NCI-H774 (cell line): ENCODE results near the gene LIFR.
"Not testable (repeated sequence)": the region's sequence is repeated elsewhere in the genome, so short reads cannot be mapped to it uniquely, and the experiment has no call there.

ENCODE experiments used
- DNase-seq: peaks from one replicate; lab custom pipeline; 2025; lab: John Stamatoyannopoulos, UW

The LIFR gene, protein sequence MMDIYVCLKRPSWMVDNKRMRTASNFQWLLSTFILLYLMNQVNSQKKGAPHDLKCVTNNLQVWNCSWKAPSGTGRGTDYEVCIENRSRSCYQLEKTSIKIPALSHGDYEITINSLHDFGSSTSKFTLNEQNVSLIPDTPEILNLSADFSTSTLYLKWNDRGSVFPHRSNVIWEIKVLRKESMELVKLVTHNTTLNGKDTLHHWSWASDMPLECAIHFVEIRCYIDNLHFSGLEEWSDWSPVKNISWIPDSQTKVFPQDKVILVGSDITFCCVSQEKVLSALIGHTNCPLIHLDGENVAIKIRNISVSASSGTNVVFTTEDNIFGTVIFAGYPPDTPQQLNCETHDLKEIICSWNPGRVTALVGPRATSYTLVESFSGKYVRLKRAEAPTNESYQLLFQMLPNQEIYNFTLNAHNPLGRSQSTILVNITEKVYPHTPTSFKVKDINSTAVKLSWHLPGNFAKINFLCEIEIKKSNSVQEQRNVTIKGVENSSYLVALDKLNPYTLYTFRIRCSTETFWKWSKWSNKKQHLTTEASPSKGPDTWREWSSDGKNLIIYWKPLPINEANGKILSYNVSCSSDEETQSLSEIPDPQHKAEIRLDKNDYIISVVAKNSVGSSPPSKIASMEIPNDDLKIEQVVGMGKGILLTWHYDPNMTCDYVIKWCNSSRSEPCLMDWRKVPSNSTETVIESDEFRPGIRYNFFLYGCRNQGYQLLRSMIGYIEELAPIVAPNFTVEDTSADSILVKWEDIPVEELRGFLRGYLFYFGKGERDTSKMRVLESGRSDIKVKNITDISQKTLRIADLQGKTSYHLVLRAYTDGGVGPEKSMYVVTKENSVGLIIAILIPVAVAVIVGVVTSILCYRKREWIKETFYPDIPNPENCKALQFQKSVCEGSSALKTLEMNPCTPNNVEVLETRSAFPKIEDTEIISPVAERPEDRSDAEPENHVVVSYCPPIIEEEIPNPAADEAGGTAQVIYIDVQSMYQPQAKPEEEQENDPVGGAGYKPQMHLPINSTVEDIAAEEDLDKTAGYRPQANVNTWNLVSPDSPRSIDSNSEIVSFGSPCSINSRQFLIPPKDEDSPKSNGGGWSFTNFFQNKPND

DNA sequence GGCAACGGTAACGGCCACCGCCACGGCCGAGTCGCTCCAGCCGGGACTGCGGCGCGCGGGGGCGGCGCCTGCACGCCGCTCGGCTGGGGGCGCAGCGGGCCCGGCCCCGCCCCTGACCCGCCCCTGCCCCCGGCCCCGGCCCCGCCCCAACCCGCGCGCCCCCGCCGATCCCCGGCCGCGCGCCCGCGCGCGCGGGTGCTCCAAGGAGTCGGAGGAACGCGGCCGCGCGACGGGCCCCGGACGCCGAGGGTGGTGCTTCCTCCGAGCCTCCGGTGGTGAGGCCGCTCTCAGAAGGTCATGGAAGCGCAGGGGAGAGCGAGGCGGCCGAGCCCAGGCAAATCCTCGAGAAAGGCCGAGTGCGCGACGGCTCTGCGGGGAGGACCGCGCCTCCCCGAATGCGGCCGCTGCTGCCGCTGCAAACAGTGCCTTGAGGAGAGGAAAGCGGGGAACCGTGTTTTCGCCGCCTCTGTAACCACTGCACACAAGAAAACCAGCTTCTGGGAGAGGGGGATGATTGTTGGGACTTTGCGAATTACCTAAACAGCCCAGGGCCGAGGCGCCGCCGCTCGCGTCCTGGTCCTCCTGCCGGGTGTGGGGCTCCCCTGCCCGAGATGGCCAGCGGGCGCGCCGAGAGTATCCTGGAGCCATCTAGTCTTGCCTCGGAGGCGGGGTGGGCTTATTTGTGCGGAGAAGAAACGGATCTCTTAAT lies at the start of gene LIFR:
Gene LIFR (minus strand): TSS at position 48 of the 709 bp plus-strand sequence. CDS start 25,999 bp downstream, outside the sequence.
- DNase-seq = peak; percentile 86

DNA sequence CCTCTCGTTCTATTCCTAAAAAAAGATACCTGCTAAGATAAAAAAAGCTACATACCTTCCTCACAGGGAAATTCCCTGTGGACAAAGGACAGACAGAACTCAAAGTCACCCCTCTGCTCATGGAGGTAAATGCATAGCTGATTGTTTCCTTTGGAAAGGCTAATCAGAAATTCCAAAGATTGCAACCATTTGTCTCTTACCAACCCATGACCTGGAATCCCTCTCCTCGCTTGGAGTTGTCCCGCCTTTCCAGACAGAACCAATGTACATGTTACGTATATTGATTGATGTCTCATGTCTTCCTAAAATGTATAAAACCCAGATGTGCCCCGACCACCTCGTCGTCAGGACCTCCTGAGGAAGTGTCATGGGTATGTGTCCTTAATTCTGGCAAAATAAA lies 49.2 kb upstream of the LIFR start:
- DNase-seq = no peak

DNA sequence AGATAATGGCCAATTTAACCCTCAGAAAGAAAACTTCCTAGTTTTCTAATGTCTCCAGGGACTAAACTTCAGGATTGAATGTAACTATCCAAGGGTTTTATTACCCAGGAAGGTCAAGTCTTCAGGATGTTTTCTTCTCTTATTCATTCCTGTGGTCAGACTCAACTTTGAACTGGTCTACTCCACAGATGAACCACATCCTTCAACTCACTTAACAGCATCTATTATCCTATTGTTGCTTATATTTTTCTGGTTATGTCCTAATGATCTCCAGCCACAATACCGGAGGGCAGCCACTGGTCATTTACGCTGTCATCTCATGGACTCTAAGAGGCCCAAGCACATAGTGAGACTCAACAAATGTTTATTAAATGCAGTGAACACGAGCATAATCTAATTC lies 47.2 kb upstream of the LIFR start:
- no peak for DNase-seq

DNA sequence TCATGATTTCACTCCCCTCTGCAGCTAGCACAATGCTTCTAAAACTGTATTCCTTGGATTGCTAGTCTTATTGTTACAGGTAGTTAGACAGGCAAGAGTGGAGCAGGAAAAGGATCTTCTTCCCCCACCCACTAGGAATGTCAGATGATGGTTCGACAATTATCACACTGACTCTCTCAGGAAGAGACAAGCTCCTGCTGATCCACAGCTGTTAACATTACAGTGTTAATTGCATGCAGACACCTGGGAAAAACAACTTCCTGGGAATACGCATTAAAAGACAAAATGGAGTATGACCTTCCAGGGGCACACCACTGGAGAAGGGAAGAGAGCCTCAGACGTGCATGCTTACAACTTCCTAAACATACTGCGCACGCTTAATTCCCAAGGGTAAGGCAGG lies 46.2 kb upstream of the LIFR start:
- DNase-seq = no peak

DNA sequence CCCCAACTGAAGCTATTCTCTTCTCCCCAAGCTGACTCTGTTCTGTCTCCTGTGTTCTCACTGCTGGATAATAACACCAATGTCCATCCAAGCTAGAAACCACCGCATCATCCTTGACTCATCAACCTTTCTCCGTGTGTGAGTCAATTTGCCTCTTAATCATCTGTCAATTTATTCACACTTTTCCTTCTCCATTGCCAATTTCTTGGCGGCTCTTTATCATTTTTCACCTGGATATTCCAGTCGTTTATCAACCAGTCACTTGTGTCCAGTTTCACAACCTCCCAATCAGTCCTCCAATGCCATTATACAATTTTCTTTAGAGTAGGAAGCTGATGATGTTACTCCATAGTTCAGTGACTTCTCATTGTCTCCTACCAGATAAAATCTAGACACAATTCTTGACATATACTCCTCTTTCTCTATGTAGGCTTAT lies 45.4 kb upstream of the LIFR start:
- no peak for DNase-seq

DNA sequence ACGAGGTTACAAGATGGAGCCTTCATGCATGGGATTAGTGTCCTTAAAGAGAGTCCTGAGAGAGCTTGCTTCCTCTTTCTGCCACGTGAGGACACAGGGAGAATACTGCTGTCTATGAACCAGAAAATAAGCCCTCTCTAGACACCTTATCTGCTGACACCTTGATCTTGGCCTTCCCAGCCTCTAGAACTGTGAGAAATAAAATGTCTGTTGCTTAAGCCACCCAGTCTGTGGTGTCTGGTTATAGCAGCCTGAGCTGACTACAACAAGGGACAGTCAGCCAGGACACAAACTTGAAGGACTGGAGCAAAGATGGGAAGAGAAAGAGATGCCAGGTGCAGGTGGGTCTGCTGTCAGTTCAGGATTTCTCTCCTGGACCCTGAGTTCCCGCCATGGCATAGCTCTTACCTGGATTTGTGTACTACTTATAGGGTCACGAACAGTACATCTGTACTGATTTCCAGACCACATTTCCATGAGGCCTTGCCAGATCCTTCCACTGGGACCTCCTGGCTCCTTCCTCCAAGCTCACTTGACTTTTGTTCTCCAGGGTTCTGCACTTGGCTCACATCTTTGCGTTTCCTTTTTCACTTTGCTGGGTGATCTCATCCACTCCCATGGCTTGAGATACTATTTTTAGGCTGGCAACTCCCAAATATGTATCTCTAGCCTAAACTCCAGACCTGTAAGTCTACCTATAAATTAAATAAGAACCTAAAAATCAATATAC lies 44.9 kb upstream of the LIFR start:
- DNase-seq = no peak

DNA sequence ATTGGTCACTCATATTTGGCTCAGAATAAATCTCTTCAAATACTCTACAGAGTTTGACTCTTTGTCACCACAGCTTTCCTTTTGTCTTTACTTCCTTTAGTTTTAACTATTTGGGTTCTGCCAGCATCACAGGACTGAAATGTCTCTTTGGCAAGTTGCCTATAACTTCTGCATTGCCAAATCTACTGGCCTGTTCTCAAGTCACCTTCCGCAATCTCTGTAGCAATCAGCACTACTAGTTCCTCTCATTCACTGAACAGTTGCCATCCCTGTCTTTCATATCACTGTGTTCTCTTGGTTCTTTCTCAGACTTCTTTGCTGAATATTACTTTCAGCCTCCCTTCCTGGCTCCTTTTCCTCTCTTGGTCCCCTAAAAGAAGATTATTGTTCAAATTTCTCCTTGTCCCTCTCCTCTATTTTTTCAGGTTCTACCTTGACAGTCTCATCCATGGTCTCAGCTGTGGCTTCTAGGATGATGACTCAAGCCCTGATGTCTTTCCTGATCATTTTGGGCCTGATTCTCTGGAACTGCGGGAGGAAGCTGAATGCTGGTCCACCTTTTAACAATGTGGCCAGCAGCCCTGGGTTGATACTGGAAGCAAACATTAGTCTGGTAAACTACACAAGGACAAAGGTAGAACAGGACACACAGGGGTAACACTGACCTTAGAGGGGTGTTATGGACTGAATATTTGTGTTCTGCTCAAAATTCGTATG lies 44.0 kb upstream of the LIFR start:
- DNase-seq = no peak

- not testable (repeated sequence) for DNase-seq
Measured at GRCh38 chr5:38599751-38600150, 43.3 kb upstream of the LIFR start.

GRCh38 chr5:38598994-38599617 lies 42.7 kb upstream of the LIFR start:
- DNase-seq = no peak

DNA sequence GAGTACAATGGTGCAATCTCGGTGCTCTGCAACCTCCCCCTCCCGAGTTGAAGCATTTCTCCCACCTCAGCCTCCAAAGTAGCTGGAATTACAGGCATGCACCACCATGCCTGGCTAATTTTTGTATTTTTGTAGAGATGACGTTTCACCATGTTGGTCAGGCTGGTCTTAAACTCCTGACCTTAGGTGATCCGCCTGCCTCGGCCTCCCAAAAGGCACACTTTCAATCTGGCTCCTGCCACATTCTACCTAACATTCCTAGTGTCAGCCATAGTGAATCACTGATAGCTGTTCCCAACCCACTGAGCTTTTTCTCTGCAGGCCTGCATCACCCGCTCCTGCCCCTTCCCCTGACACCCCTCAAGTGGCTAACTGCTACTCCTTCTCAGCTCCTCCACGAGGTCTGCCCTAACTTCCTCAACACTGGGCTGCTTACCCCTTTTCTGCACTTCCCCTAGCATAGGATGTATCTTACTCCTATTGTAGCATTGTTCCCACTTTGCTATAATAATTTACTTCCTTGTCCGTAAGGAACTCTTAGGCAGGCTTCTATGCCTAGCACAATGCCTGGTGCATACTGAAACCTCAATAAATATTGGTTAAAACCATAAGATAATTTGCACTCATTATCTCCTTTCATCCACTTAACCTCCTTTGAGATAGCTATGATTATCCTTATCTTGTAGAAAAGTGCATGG lies 42.0 kb upstream of the LIFR start:
- no peak for DNase-seq

DNA sequence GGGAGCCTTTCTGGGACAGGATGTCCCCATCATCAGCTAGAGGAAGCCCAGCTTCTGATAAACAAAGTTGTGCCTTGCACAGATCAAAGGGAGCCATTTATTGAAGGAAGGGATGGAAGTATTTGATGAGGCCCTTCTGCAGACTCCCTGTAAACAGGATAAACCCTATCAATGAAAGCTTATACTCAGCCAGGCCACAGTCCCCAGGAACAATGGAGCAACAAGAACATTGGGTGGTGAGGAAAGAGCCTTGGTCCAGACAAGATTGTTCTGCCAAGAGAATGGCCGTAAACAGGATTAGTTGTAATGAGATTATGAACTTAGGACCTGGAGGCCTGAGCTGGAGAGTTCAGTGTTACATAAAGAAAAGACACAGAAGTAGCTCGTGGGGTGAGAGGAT lies 40.5 kb upstream of the LIFR start:
- DNase-seq = no peak

DNA sequence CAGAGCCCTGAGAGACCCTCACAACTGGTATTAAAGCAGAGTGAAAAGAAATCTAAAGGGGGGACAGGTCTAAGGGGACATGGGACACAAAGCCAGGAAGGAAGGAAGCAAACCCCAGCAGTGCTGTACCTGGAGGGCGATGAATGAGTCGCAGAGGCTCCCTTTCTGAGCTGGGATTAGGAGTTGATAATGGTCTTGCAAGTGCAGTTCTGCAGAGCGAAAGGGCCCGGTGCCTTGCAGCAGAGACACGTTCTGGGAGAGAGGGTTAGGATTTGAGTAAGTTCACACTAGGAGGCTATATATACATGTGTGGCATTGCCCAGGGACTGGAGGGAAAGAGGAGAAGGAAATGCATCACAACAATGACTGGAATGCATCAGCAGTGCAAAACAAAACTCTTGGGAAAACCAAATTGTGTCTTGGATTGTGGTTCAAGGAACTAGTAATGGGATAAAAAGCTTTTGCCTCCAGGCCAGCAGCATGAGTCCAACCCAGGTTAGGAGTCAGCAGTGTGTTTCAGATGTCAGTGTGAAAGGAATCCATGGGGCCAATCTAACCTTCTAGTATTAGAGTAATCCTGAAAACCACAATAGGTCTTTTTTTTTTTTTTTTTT lies 38.8 kb upstream of the LIFR start:
- DNase-seq = no peak

- no peak for DNase-seq
Measured at GRCh38 chr5:38593959-38594358, 37.5 kb upstream of the LIFR start.

- no peak for DNase-seq
Measured at GRCh38 chr5:38591523-38591849, 35.0 kb upstream of the LIFR start.

- DNase-seq = no peak
Measured at GRCh38 chr5:38590838-38591522, 34.5 kb upstream of the LIFR start.

GRCh38 chr5:38589629-38590028 lies 33.2 kb upstream of the LIFR start:
- DNase-seq = no peak

DNA sequence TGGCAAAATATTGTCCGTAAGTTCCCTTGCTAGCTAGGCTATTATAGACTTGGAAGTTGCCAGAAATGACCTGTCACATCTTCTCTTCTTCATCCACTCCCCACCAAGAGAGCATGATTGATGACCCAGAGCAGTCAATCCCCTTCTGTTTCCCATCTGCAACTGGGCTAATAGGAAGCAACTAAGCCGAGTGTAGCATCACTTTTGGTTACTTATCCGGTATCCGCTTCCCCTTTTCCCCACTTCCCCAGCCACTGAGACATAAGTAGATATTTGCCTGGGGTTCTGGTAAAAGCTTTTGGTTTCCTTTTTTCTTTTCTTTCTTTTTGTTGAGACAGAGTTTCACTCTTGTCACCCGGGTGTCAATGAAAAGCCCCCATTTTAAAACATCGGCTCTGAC lies 29.4 kb upstream of the LIFR start:
- no peak for DNase-seq

- DNase-seq = no peak
Measured at GRCh38 chr5:38583500-38583899, 27.1 kb upstream of the LIFR start.

- no peak for DNase-seq
Measured at GRCh38 chr5:38582975-38583319, 26.5 kb upstream of the LIFR start.
